GM12892 (cell line): ENCODE data around the gene TENT5A.

Experiments used
- POLR2A ChIP-seq: IDR thresholded peaks from 2 replicates; pipeline ENCODE4 v1.6.1; 2011; ENCODE audit warnings: low read depth, low read length, control low read depth
- TAF1 ChIP-seq: IDR thresholded peaks from 2 replicates; pipeline ENCODE4 v1.6.1; 2011; ENCODE audit warnings: low read depth, mild to moderate bottlenecking, control low read depth, low read length, borderline replicate concordance

DNA sequence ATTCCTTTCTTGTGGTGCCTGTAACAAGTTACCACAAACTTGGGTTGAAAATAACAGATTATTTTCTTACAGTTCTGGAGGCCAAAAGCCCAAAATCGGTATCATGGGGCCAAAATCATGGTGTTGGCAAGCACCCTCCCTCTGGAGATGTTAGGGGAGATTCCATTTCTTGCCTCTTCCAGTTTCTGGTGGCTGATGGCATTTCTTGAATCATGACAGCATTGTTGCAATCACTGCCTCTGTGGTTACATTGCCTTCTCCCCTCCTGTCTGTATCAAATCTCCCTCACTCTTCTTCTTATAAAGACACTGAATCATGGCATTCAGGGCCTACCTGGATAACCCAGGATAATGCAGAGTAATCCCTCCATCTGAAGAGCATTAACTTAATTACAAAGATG is 17.9 kb upstream of the TENT5A start:
- TF ChIP-seq POLR2A: no peak
- TF ChIP-seq TAF1: no peak
